Natural killer cell (primary cell): ENCODE results near the gene MAP2K3. TPM values are rescaled to one million over a fixed set of nuclear protein-coding genes. Genes with fewer than 3 reads are reported as not detected.
"Not testable (repeated sequence)": the region's sequence is repeated elsewhere in the genome, so short reads cannot be mapped to it uniquely, and the experiment has no call there.

ENCODE experiments used
- ATAC-seq, 3 donors: fragments of 150-1000 bp in 2 of 3; fragments of 200-7000 bp in 1 of 3; cut with Tn5 transposase; 1 replicate in 1 of 3; 2 replicates in 2 of 3; pipeline ENCODE4 v1.10.0; 2021; ENCODE audit warnings: mild to moderate bottlenecking in 2 of 3, moderate library complexity in 2 of 3
- DNase-seq, 2 donors: peaks; one replicate each; pipeline versions ENCODE4 v3.0.0 to v3.0.0-alpha.2; 2013 to 2021; ENCODE audit warnings: mixed read lengths in 1 of 2
- H3K27ac ChIP-seq: one replicate; pipeline ENCODE4 v1.5.1; 2013; ENCODE audit warnings: mild to moderate bottlenecking, low read length
- H3K27me3 ChIP-seq: one replicate; pipeline ENCODE4 v1.6.1; 2013; ENCODE audit warnings: low read length; ENCODE audit not compliant: control insufficient read depth, insufficient read depth
- H3K36me3 ChIP-seq: one replicate; pipeline ENCODE4 v1.6.1; 2013; ENCODE audit warnings: low read length; ENCODE audit not compliant: control insufficient read depth, insufficient read depth
- H3K4me1 ChIP-seq: one replicate; pipeline ENCODE4 v1.6.1; 2013; ENCODE audit warnings: low read length; ENCODE audit not compliant: control insufficient read depth, insufficient read depth
- H3K4me3 ChIP-seq: one replicate; pipeline ENCODE4 v1.5.1; 2013; ENCODE audit warnings: low read length
- H3K9me3 ChIP-seq: one replicate; pipeline ENCODE4 v1.6.1; 2013; ENCODE audit warnings: low read length; ENCODE audit not compliant: control insufficient read depth, insufficient read depth
- H3K27ac Mint-ChIP-seq, 2 donors: one replicate each; pipeline ENCODE4 v1.8.0; 2022; ENCODE audit warnings: mild to moderate bottlenecking in 2 of 2, mixed read lengths in 2 of 2, moderate library complexity in 1 of 2
- H3K27me3 Mint-ChIP-seq, 2 donors: one replicate each; pipeline ENCODE4 v1.8.0; 2022; ENCODE audit warnings: low read depth in 2 of 2, mixed read lengths in 2 of 2
- H3K36me3 Mint-ChIP-seq: one replicate; pipeline ENCODE4 v1.8.0; 2022; ENCODE audit warnings: mixed read lengths
- H3K4me1 Mint-ChIP-seq, 2 donors: one replicate each; pipeline ENCODE4 v1.8.0; 2022; ENCODE audit warnings: mixed read lengths in 2 of 2
- H3K4me3 Mint-ChIP-seq: one replicate; pipeline ENCODE4 v1.8.0; 2022; ENCODE audit warnings: mild to moderate bottlenecking, moderate library complexity, mixed read lengths
- H3K9me3 Mint-ChIP-seq, 2 donors: one replicate each; pipeline ENCODE4 v1.8.0; 2022; ENCODE audit warnings: mixed read lengths in 2 of 2
- CTCF ChIP-seq: fragments of 200-600 bp; IDR thresholded peaks from one replicate; pipeline ENCODE4 v1.8.0; 2022; ENCODE audit warnings: antibody characterized with exemption
- WGBS: methylation state at CpG from one replicate; pipeline ENCODE4 v1.1.7; 2013; ENCODE audit warnings: missing lambda C conversion rate; ENCODE audit not compliant: insufficient coverage; 5-methylcytosine and 5-hydroxymethylcytosine counted together
- intact Hi-C: fragments of 100-400 bp; cut with micrococcal nuclease; formaldehyde crosslinking; loops from one replicate; pipeline ENCODE4 v1.14.2; 2022
- total RNA-seq, 4 donors: library from RNA; stranded (reverse); fragments of 120-200 nt in 1 of 4; gene quantifications; one replicate each; pipeline versions ENCODE4 v1.2.3 to v1.2.4, GENCODE V29; 2013 to 2022

Gene MAP2K3
- total RNA-seq, 3 donors from 2014 or later (not counting 1 experiment from before 2014, with no cell fraction given) = 139 to 165 (median 162) TPM

GRCh38 chr17:21310061-21310765, 25.7 kb downstream of the MAP2K3 start:
- H3K4me1 ChIP-seq, ATAC-seq, H3K4me3 ChIP-seq, H3K36me3 Mint-ChIP-seq, H3K4me3 Mint-ChIP-seq, H3K9me3 Mint-ChIP-seq, DNase-seq, H3K27ac ChIP-seq, H3K4me1 Mint-ChIP-seq, H3K27me3 ChIP-seq, H3K9me3 ChIP-seq, H3K27me3 Mint-ChIP-seq: not testable (repeated sequence)
- intact Hi-C loops = loop anchor here (10.0 kb wide), 1 partner anchor 205 kb away; no protein-coding TSS in a partner anchor
- WGBS = 91% methylated on average over 13 of the region's 16 CpGs
- H3K27ac Mint-ChIP-seq = peak overlapping the region; percentile 38 to 54
- peaks cover 19% of the 10 kb centered on the region for H3K36me3 ChIP-seq

GRCh38 chr17:21310766-21311602, 26.5 kb downstream of the MAP2K3 start:
- H3K4me3 Mint-ChIP-seq, DNase-seq, H3K4me3 ChIP-seq, ATAC-seq, H3K36me3 Mint-ChIP-seq, H3K27me3 ChIP-seq, H3K4me1 Mint-ChIP-seq, H3K27ac ChIP-seq, H3K9me3 ChIP-seq, H3K9me3 Mint-ChIP-seq, H3K4me1 ChIP-seq, H3K27me3 Mint-ChIP-seq: not testable (repeated sequence)
- H3K27ac Mint-ChIP-seq = peak overlapping the region in 1 of 2 donors; percentile 54
- intact Hi-C loops = loop anchor here (10.0 kb wide), 1 partner anchor 204 kb away; no protein-coding TSS in a partner anchor
- 56% methylated on average over 17 of the region's 22 CpGs for WGBS
- peaks cover 19% of the 10 kb centered on the region for H3K36me3 ChIP-seq

- no peak for ATAC-seq
- TF ChIP-seq CTCF = no peak
- Mint-ChIP-seq H3K27ac (peak overlapping the region in 1 of 2 donors; percentile 42), H3K27me3 (no peaks in the 10 kb centered on the region), H3K9me3 (no peaks in the 10 kb centered on the region), H3K4me1 (no peaks in the 10 kb centered on the region), H3K4me3 (no peak overlapping the region), H3K36me3 (peaks cover 6% of the 10 kb centered on the region)
- Histone ChIP-seq H3K9me3 (no peaks in the 10 kb centered on the region), H3K27ac (no peak overlapping the region), H3K27me3 (no peaks in the 10 kb centered on the region), H3K4me3 (no peak overlapping the region), H3K36me3 (peaks cover 18% of the 10 kb centered on the region), H3K4me1 (peaks cover 5% of the 10 kb centered on the region)
- DNase-seq = no peak
- WGBS = 95% methylated on average over 4 of the region's 5 CpGs
- intact Hi-C loops = loop anchor here (10.0 kb wide), 1 partner anchor 201 kb away; no protein-coding TSS in a partner anchor
Observed at GRCh38 chr17:21313320-21313719, 28.8 kb downstream of the MAP2K3 start.

- intact Hi-C loops = loop anchor here (10.0 kb wide), 1 partner anchor 201 kb away; no protein-coding TSS in a partner anchor
- not testable (repeated sequence) for H3K27ac ChIP-seq, H3K4me3 Mint-ChIP-seq, H3K9me3 Mint-ChIP-seq, H3K36me3 Mint-ChIP-seq, H3K4me1 Mint-ChIP-seq, DNase-seq, H3K9me3 ChIP-seq, H3K27me3 Mint-ChIP-seq, H3K4me1 ChIP-seq, ATAC-seq, H3K27me3 ChIP-seq, H3K4me3 ChIP-seq
- H3K36me3 ChIP-seq = peaks cover 14% of the 10 kb centered on the region
- peak overlapping the region in 1 of 2 donors; percentile 42 for H3K27ac Mint-ChIP-seq
- 79% methylated on average over 1 of the region's 2 CpGs for WGBS
Observed at GRCh38 chr17:21313761-21314160, 29.2 kb downstream of the MAP2K3 start.

- not testable (repeated sequence) for H3K4me3 ChIP-seq, H3K9me3 Mint-ChIP-seq, DNase-seq, H3K4me3 Mint-ChIP-seq, H3K27me3 Mint-ChIP-seq, H3K27ac Mint-ChIP-seq, ATAC-seq, H3K36me3 Mint-ChIP-seq, H3K9me3 ChIP-seq, H3K4me1 Mint-ChIP-seq, H3K27me3 ChIP-seq, H3K27ac ChIP-seq, H3K4me1 ChIP-seq
- 97% methylated on average over 5 of the region's 7 CpGs for WGBS
- peaks cover 10% of the 10 kb centered on the region for H3K36me3 ChIP-seq
- intact Hi-C loops = loop anchor here (10.0 kb wide), 1 partner anchor 201 kb away; no protein-coding TSS in a partner anchor
Observed at GRCh38 chr17:21314261-21314664, 29.8 kb downstream of the MAP2K3 start.

GRCh38 chr17:21314701-21315111, 30.2 kb downstream of the MAP2K3 start:
- H3K27ac Mint-ChIP-seq = peak overlapping the region in 1 of 2 donors; percentile 56
- not testable (repeated sequence) for H3K27ac ChIP-seq, H3K9me3 ChIP-seq, H3K36me3 Mint-ChIP-seq, H3K4me1 Mint-ChIP-seq, ATAC-seq, H3K4me1 ChIP-seq, H3K27me3 ChIP-seq, H3K27me3 Mint-ChIP-seq, DNase-seq, H3K9me3 Mint-ChIP-seq, H3K4me3 ChIP-seq, H3K4me3 Mint-ChIP-seq
- peaks cover 10% of the 10 kb centered on the region for H3K36me3 ChIP-seq
- 99% methylated on average over 6 of the region's 7 CpGs for WGBS
- intact Hi-C loops = loop anchor here (10.0 kb wide), 1 partner anchor 200 kb away; no protein-coding TSS in a partner anchor
